Neural crest cell (in vitro differentiated cells): ENCODE results near the gene NUP98. TPM values are rescaled to one million over a fixed set of nuclear protein-coding genes. Genes with fewer than 3 reads are reported as not detected.

Experiments used
- DNase-seq: peaks from one replicate; pipeline ENCODE4 v3.0.0; 2021; ENCODE audit warnings: low read depth, mixed read lengths, low spot score
- H3K27ac Mint-ChIP-seq: one replicate; pipeline ENCODE4 v1.8.0; 2021; ENCODE audit warnings: mild to moderate bottlenecking, mixed read lengths; ENCODE audit not compliant: unreplicated experiment
- H3K27me3 Mint-ChIP-seq: 2 replicates; pipeline ENCODE4 v1.8.0; 2021; ENCODE audit warnings: low read depth, mild to moderate bottlenecking, mixed read lengths
- H3K36me3 Mint-ChIP-seq: 2 replicates; pipeline ENCODE4 v1.8.0; 2021; ENCODE audit warnings: low read depth, mild to moderate bottlenecking, mixed read lengths
- H3K4me1 Mint-ChIP-seq: 2 replicates; pipeline ENCODE4 v1.8.0; 2021; ENCODE audit warnings: mixed read lengths
- H3K4me3 Mint-ChIP-seq: one replicate; pipeline ENCODE4 v1.8.0; 2021; ENCODE audit warnings: mild to moderate bottlenecking, mixed read lengths
- H3K9me3 Mint-ChIP-seq: 2 replicates; pipeline ENCODE4 v1.8.0; 2021; ENCODE audit warnings: mixed read lengths
- CTCF ChIP-seq: fragments of 200-600 bp; sonication (generic); conservative IDR thresholded peaks from 2 replicates; pipeline ENCODE4 v1.5.0; 2021; ENCODE audit warnings: antibody characterized with exemption, mild to moderate bottlenecking
- total RNA-seq: library from RNA; stranded (reverse); gene quantifications from 2 replicates; pipeline ENCODE4 v1.2.1, GENCODE V29; 2021

The NUP98 gene
- total RNA-seq, 1 donor from 2014 or later, result 96.8 TPM

GRCh38 chr11:3737386-3737933 lies 59.9 kb downstream of the NUP98 start:
- no peak for TF ChIP-seq CTCF
- no peak for DNase-seq
- Mint-ChIP-seq H3K9me3 (no peaks in the 10 kb centered on the region), H3K27me3 (no peaks in the 10 kb centered on the region), H3K4me1 (no peaks in the 10 kb centered on the region), H3K36me3 (peaks cover 23% of the 10 kb centered on the region), H3K4me3 (no peak overlapping the region), H3K27ac (no peak overlapping the region)

GRCh38 chr11:3736816-3737215 lies 60.5 kb downstream of the NUP98 start:
- Mint-ChIP-seq H3K36me3 (peaks cover 20% of the 10 kb centered on the region), H3K9me3 (no peaks in the 10 kb centered on the region), H3K4me1 (no peaks in the 10 kb centered on the region), H3K27me3 (no peaks in the 10 kb centered on the region), H3K27ac (no peak overlapping the region), H3K4me3 (no peak overlapping the region)
- no peak for DNase-seq
- no peak for TF ChIP-seq CTCF

- DNase-seq, result no peak
- H3K9me3 Mint-ChIP-seq, result no peaks in the 10 kb centered on the region
- H3K4me3 Mint-ChIP-seq, result no peak overlapping the region
- TF ChIP-seq CTCF, result no peak
- H3K27ac Mint-ChIP-seq, result no peak overlapping the region
- H3K36me3 Mint-ChIP-seq, result peaks cover 17% of the 10 kb centered on the region
- H3K4me1 Mint-ChIP-seq, result no peaks in the 10 kb centered on the region
- no peaks in the 10 kb centered on the region for H3K27me3 Mint-ChIP-seq
Measured at GRCh38 chr11:3735827-3736226, 61.5 kb downstream of the NUP98 start.

- H3K27ac Mint-ChIP-seq, result no peak overlapping the region
Measured at GRCh38 chr11:3732671-3733436, 64.5 kb downstream of the NUP98 start.

GRCh38 chr11:3723014-3723708 lies 74.2 kb downstream of the NUP98 start:
- no peak overlapping the region for H3K27ac Mint-ChIP-seq
- no peak overlapping the region for H3K4me3 Mint-ChIP-seq
- H3K4me1 Mint-ChIP-seq, result no peaks in the 10 kb centered on the region
- H3K27me3 Mint-ChIP-seq, result no peaks in the 10 kb centered on the region
- H3K9me3 Mint-ChIP-seq, result no peaks in the 10 kb centered on the region
- no peak for DNase-seq
- TF ChIP-seq CTCF, result no peak
- H3K36me3 Mint-ChIP-seq, result peaks cover 31% of the 10 kb centered on the region

More at GRCh38 chr11:3732671-3733436, 64.5 kb downstream of the NUP98 start:
- Mint-ChIP-seq H3K36me3 (peaks cover 27% of the 10 kb centered on the region), H3K9me3 (no peaks in the 10 kb centered on the region), H3K4me3 (no peak overlapping the region), H3K4me1 (no peaks in the 10 kb centered on the region), H3K27me3 (no peaks in the 10 kb centered on the region)
- no peak for DNase-seq
- TF ChIP-seq CTCF, result no peak
